ENCODE results near the gene ATF6.
A peak's percentile ranks its signal among the peaks of the same experiment; 100 is the strongest.

ATF6 gene

DNA sequence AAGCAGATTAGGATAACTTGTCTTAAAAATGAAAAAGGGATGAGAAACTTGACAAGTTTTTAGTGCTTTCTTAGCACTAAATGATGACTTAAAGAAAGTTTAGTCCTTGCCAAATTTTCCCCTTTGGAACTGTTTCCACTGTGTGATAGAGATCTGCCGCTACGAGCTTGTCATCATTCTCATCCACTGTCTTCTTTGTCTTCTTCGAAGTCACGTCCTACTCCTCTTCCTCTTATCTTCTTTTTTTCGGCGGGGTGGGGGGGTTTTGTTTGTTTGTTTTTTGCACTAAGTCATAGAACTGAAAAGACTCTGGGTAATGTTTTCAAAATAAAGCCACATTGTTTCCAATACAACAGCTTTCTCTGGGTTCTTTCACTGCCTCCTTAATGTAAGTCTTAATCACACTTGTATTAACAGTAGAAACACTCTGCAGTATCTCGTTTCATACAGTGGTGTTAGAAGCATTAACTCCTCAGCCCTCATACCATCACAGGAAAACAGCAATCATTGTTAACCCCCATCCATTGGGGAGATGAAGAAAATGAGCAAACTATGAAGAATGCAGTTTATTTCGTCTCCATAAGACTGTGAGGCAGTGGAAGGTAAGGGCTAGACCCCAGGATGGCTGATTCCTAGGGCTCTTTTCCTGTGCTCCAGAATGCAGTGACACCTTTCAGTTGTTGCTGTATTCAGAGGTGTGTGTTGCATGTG is 175.8 kb downstream of the ATF6 start:
- Mint-ChIP-seq H3K4me1 (peaks cover 4% of the 10 kb centered on the region), H3K4me3 (no peak overlapping the region), H3K9me3 (peaks cover 1% of the 10 kb centered on the region), H3K27ac (peak overlapping the region; percentile 7), H3K27me3 (ENCODE audit: low read depth, poor library complexity) (no peaks in the 10 kb centered on the region), H3K36me3 (ENCODE audit: low read depth) (peaks cover 13% of the 10 kb centered on the region)
- TF ChIP-seq, protein P1, sequence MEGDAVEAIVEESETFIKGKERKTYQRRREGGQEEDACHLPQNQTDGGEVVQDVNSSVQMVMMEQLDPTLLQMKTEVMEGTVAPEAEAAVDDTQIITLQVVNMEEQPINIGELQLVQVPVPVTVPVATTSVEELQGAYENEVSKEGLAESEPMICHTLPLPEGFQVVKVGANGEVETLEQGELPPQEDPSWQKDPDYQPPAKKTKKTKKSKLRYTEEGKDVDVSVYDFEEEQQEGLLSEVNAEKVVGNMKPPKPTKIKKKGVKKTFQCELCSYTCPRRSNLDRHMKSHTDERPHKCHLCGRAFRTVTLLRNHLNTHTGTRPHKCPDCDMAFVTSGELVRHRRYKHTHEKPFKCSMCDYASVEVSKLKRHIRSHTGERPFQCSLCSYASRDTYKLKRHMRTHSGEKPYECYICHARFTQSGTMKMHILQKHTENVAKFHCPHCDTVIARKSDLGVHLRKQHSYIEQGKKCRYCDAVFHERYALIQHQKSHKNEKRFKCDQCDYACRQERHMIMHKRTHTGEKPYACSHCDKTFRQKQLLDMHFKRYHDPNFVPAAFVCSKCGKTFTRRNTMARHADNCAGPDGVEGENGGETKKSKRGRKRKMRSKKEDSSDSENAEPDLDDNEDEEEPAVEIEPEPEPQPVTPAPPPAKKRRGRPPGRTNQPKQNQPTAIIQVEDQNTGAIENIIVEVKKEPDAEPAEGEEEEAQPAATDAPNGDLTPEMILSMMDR (IDR thresholded peaks at IDR 0.05), result no peak
- DNase-seq, result no peak

DNA sequence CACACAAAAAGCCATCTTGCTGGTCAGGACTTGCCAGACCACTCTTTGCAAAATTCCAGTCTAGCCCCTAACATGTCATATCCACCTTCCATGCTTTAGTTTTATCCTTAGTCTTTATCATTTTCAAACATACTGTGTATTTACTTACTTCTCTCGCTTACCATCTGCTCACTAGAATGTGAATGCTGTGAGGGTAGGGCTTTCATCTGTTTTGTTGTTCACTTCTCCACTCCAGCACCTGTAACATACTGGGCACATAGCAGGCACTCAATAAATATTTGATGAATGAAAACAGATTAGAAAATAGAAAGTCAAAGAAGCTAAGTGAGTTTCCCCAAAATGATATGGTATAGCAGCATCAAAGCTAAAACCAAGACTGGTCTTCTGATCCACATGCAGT is 177.6 kb downstream of the ATF6 start:
- Mint-ChIP-seq H3K27ac (no peak overlapping the region), H3K4me3 (no peak overlapping the region), H3K36me3 (ENCODE audit: low read depth) (peaks cover 17% of the 10 kb centered on the region), H3K27me3 (ENCODE audit: low read depth, poor library complexity) (no peaks in the 10 kb centered on the region), H3K4me1 (peaks cover 9% of the 10 kb centered on the region), H3K9me3 (peaks cover 6% of the 10 kb centered on the region)
- TF ChIP-seq, protein P1 (IDR thresholded peaks at IDR 0.05), result no peak
- no peak for DNase-seq

DNA sequence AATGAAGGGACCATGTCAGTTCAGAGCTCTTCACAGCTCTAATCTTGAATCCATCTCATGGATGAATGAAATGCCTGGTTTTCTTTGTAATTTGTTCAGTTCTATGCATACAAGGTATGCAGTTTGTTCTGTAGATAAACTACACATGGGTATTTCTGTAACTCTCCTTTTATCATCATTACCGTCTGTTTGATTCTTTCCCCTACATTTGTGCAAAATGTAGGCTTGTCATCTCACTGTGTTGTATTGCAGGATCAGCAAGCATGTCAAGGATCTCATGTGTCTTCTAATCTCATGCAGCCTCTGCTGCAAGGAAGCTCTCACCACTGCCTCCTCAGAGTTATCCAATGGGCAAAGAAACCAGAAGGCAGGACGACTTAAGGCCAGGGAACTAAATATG is 178.3 kb downstream of the ATF6 start:
- H3K4me3 Mint-ChIP-seq, result no peak overlapping the region
- peaks cover 15% of the 10 kb centered on the region for H3K4me1 Mint-ChIP-seq
- no peak for DNase-seq
- no peaks in the 10 kb centered on the region for H3K27me3 Mint-ChIP-seq (ENCODE audit: low read depth, poor library complexity)
- peak overlapping the region; percentile 50 for H3K27ac Mint-ChIP-seq
- peaks cover 7% of the 10 kb centered on the region for H3K9me3 Mint-ChIP-seq
- peaks cover 17% of the 10 kb centered on the region for H3K36me3 Mint-ChIP-seq (ENCODE audit: low read depth)
- TF ChIP-seq, protein P1 (IDR thresholded peaks at IDR 0.05), result no peak

DNA sequence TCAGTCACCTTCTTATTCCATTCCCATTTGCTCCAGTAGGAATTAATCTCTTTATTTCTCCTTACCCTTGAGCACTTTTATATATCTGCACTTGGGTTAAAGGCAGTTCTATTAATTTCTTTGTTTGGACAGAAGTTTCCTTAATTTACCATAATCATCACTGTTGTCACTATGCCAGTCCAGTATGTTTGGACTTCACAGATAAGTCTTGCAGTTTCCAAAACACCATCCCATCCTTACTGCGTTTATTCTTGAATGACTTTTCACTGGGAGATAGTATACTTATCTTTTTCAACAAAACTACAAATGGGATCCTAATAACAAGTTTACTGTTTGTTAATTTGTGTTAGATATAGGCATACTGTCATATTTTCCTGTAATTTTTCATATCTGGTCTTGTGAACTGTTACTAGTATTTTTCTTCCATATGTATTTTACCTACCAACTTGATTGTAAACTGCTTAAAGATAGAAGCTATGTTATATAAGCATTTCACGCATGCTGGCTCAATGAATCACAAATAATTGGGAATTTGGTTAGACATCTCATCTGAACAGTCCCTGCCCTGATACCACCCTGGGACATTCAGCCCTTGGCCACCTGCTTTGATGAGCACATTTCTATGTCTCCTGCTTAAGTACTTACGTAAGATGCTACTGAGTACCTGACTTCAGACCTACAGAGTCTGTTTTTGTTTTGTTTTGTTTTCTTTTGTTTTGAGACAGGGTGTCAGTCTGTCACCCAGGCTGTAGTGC is 179.4 kb downstream of the ATF6 start:
- peaks cover 26% of the 10 kb centered on the region for H3K4me1 Mint-ChIP-seq
- H3K27ac Mint-ChIP-seq, result no peak overlapping the region
- TF ChIP-seq, protein P1 (IDR thresholded peaks at IDR 0.05), result no peak
- DNase-seq, result no peak
- H3K27me3 Mint-ChIP-seq (ENCODE audit: low read depth, poor library complexity), result no peaks in the 10 kb centered on the region
- peaks cover 17% of the 10 kb centered on the region for H3K36me3 Mint-ChIP-seq (ENCODE audit: low read depth)
- no peak overlapping the region for H3K4me3 Mint-ChIP-seq
- peaks cover 10% of the 10 kb centered on the region for H3K9me3 Mint-ChIP-seq

DNA sequence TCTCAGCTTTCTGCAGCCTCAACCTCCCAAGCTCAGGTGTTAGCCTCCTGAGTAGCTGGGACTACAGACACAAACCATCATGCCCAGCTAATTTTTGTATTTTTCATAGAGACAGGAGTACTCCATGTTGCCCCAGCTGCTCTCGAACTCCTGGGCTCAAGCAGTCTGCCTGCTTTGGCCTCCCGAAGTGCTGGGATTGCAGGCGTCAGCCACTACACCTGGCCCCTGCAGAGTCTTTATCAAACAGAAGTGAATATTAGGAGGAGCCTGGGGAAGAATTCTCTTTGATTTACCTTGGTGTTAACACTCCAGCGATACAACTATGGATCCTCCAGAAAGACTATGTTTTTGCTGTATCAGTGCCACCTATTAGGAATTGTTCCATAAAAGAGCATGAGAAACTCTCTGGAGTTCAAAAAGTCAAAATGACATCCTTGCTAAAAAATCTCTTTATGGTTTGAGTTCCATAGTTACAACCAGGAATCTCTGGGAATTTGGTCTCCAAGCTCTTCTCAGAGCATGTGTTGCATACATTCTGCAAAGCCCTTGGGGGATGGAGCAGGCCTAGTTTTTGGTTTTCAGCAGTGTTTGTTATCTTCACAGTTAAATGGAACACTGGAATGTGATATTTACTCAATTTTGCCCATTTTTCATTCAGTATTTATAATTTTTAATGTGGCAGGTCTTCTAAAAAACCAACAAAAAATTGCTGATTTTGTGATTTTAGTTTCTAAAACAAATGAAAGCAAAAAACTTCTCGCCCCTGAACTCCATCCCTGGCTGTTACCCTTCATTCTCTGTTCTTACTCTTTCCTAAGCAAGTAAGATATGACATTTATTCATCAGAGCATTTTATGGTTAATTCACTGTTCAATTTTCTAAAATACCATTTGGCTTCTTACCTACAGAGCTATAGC is 180.2 kb downstream of the ATF6 start:
- Mint-ChIP-seq H3K36me3 (ENCODE audit: low read depth) (peaks cover 17% of the 10 kb centered on the region), H3K9me3 (peaks cover 10% of the 10 kb centered on the region), H3K4me1 (peaks cover 29% of the 10 kb centered on the region), H3K27me3 (ENCODE audit: low read depth, poor library complexity) (no peaks in the 10 kb centered on the region), H3K27ac (no peak overlapping the region), H3K4me3 (no peak overlapping the region)
- no peak for DNase-seq
- TF ChIP-seq, protein P1 (IDR thresholded peaks at IDR 0.05), result no peak

All from nephron progenitor cell (in vitro differentiated cells).